Left cardiac atrium (tissue), 4 donors: Measurements from ENCODE around the gene PNKP. TPM values are rescaled to one million over a fixed set of nuclear protein-coding genes. Genes with fewer than 3 reads are reported as not detected.

Experiments
- ATAC-seq, 2 donors: fragments of 200-7000 bp; cut with Tn5 transposase; one replicate each; pipeline ENCODE4 v1.9.1; 2020; ENCODE audit warnings: mild to moderate bottlenecking in 2 of 2, moderate library complexity in 2 of 2
- DNase-seq: peaks from one replicate; pipeline ENCODE4 v3.0.0-alpha.2; 2020
- intact Hi-C, 2 donors: fragments of 100-400 bp; cut with DNase I; formaldehyde crosslinking; loops; one replicate each; pipeline versions ENCODE4 v1.14.1 to v1.15.1; 2022 to 2023
- total RNA-seq, 2 donors: library from RNA; stranded (reverse); fragmentation: NEBNext Ultra II Directional; extraction: Animal tissue kit (Norgen Biotek cat#: 25700); gene quantifications; one replicate each; pipeline ENCODE4 v1.2.1, GENCODE V29; 2021
- donor health status: DM: no; HTN: yes; CAD: no.
- donor health status: DM: no; HTN: yes; CAD: no; lungs with severe emphysema.
- donor health status: DM: yes; HTN: yes; CAD: no.
- donor health status: Dilated cardiomyopathy.

The PNKP gene
- total RNA-seq, 2 donors from 2014 or later = 38.7 to 54.5 TPM

DNA sequence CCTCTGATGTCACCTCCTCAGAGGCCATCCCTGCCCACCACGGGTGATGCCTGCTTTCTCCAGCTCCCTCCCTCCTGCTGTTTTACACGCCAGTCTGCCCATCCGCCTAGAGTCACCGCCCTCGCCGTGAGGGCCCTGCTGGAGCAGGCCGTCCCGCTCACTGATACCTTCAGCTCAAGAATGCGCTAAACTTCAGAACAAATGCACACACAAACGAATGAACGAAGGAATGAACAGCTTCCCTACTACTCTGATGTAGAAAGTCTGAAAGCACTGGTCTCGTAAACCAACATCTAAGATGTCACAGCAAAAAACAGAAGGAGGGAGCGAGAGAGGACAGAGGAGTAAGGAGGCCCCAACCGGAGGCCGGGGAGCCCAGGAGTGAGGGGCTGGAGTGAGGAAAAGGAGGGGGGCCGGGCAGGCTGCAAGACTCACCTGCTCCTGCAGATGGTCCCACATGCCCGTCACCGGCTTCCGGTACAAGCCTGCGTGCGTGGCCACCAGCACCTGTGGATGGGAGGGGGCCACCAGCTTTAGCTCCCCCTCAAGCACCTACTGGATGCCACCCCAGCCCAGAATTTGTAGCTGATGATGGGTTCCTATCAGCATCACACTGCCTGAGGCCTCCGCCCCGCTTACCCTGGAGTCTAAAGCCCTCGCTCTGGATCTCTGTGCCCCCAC is 4.0 kb downstream of the PNKP start:
- DNase-seq (no peak), ATAC-seq (no peak)
- intact Hi-C loops = loop anchor here in 1 of 2 donors (10.0 kb wide), 1 partner anchor 49 kb away; the partner anchor contains the start of genes FUZ and MED25

GRCh38 chr19:49862391-49863253 is 4.8 kb downstream of the PNKP start:
- peak; percentile 33 for DNase-seq
- no peak for ATAC-seq
- intact Hi-C loops = loop anchor here in 1 of 2 donors (10.0 kb wide), 1 partner anchor 48 kb away; the partner anchor contains the start of genes FUZ and MED25

DNA sequence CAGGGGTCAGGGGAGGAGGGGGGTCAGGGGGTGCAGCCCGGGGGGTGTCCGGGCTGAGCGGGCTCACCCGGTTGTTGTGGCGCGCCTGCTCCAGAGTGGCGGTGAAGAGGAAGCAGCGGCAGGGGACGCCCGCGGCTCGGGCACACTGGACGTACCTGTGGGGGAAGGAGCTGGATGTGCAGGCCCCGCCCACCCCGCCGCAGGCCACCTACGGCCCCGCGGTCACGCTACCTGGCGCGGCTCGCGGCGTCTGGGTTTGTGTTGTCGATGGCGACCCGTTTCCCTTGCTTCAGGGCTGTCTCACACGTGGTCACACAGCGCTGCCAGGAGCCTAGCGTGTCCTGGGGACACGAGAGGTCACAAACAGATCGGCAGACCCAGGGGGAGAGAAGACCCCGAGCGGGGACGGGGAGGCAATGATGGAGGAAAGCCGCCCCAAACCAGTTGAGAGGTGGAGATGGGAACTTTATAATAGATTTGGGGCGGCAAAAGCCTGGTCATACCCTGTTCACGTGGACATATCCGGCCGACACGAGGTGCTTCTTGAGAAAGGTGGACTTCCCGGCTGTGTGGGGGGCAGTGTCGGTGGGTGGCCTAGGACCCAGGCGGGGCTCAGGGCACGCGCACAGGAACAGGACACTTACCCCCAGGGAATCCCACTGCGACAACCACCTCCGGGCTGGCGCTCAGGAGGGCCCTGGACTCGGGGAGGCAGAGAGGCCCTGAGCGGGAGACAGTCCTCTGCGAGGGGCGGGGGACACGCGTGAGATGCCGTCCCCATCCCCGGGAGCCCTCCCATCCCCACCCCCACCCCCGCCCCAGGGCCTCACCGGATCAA is 5.6 kb downstream of the PNKP start:
- no peak for ATAC-seq
- intact Hi-C loops = loop anchor here in 1 of 2 donors (10.0 kb wide), 1 partner anchor 47 kb away; the partner anchor contains the start of genes FUZ and MED25
- no peak for DNase-seq

DNA sequence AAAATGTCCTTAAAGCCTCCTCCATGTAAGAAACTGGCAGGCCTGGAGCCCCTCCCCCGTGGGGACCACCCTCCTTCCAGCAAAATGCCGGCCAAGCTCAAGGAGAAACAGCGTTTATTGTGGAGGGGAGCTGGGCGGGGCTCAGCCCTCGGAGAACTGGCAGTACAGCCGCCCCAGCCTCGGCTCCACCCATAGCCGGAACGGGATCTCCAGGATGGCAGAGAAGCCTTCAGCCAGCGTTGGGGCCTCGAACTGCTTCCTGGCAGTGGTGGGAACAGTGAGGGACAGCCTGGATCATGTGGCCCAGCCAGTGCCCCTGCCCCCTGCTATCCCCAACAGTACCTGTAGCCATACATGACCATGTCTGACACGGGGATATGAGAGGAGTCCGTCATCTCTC is 6.3 kb downstream of the PNKP start:
- DNase-seq (peak; percentile 77), ATAC-seq (peak in 1 of 2 donors; percentile 5)

DNA sequence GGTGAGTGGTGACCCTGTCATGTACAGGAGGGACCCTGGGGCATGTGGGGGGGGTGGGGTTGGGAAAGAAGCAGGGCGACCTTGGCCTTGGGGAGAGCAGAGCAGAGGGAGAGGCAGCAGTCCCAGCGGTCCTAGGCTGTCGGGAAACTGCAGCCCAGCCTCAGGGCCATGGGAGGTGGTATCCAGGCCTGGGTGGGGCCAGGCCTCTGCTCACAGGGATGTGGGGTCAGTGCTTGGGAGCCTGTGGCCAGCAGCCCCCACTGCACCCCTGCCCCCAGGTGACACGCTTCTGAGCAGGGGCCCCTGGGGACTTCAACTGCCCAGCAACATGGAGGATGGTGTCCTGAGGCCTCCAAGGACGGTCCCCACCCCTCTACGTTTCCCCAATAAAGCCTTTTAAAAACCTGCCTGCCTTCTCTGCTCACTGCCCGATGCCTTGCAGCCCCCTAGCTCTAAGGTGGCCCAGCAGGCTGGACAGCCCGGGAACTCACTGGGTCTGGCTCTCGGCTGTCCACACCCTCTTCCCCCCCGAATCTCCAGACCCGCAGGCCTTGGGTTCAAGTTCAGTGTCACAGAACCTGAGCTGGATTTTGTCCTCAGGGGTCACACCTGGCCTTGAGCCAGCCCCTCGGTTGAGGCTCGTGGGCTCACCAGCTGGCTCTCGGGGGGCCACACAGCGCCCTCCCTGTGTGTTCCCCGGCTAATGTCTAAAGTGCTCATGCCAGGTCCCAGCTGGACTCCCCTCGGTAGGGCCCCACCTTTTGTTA is 6.9 kb downstream of the PNKP start:
- no peak for ATAC-seq
- intact Hi-C loops = loop anchor here in 1 of 2 donors (10.0 kb wide), 1 partner anchor 46 kb away; the partner anchor contains the start of genes FUZ and MED25

More for the DNA sequence above, 6.3 kb downstream of the PNKP start:
- intact Hi-C loops = loop anchor here in 1 of 2 donors (10.0 kb wide), 1 partner anchor 46 kb away; the partner anchor contains the start of genes FUZ and MED25

DNA sequence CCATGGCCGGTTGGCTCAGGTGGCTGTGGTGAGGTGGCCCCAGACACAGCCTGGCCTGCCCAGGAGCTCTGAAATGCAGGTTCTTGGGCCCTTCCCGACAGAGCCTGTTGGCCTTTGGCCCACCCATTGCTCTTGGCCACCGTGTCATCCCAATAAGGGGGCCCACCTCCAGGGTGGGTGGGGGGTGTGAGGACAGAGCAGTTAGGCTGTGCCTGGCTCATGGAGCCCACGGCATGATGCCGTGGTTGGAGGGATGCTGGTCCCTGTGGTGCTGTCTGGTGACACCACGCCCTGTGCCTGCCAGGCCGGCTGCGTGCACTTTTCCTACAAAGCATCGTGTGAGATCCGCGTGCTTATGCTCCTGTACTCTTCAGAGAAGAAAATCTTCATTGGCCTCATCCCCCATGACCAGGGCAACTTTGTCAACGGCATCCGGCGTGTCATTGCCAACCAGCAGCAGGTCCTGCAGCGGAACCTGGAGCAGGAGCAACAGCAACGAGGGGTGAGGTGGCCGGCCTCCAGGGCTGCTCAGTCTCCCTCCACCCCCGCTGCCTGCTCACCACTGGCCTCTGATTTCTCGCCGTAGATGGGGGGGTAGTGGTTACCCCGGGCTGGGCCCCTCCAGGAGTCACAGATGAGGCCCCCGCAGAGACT is 7.6 kb downstream of the PNKP start:
- ATAC-seq = no peak
- DNase-seq = no peak
- intact Hi-C loops = loop anchor here in 1 of 2 donors (10.0 kb wide), 1 partner anchor 45 kb away; the partner anchor contains the start of genes FUZ and MED25

More for the DNA sequence above, 6.9 kb downstream of the PNKP start:
- DNase-seq = no peak

- ATAC-seq = peak in 1 of 2 donors; percentile 1
- intact Hi-C loops = no loop called here
- peak; percentile 18 for DNase-seq
Observed at GRCh38 chr19:49858088-49858985, 9.0 kb downstream of the PNKP start.

- no peak for DNase-seq
- ATAC-seq = no peak
- intact Hi-C loops = no loop called here
Observed at GRCh38 chr19:49857838-49858087, 9.6 kb downstream of the PNKP start.

GRCh38 chr19:49857061-49857837 is 10.1 kb downstream of the PNKP start:
- ATAC-seq = no peak
- intact Hi-C loops = no loop called here
- DNase-seq = no peak

DNA sequence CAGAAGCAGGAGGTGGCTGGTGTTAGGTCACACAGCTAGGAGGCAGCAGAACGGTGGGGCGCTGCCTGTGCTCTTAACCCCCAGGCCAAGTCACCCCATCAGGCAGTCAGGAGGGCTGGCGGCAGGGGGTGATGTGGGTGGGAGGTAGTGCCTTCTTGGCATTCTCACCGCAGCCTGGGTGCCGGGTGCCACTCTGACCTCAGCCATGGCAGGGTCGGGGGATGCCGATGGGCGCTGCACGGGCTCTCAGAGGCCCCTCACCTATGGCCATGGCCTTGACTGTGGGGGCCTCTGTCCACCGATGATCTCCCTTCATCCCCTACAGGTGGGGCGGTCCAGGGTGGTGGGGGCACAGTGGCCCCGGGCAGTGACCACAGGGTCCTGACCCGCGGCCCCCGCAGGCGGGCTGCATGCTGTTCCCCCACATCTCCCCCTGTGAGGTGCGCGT is 10.8 kb downstream of the PNKP start:
- ATAC-seq (no peak), DNase-seq (no peak)
- intact Hi-C loops = no loop called here

- ATAC-seq = no peak
- DNase-seq = no peak
- intact Hi-C loops = no loop called here
Observed at GRCh38 chr19:49855676-49856573, 11.5 kb downstream of the PNKP start.

- ATAC-seq (no peak), DNase-seq (no peak)
- intact Hi-C loops = no loop called here
Observed at GRCh38 chr19:49855277-49855675, 12.1 kb downstream of the PNKP start.

GRCh38 chr19:49854378-49855263 is 12.8 kb downstream of the PNKP start:
- intact Hi-C loops = loop anchor here in 1 of 2 donors (5.0 kb wide), 1 partner anchor 37 kb away; the partner anchor contains the start of gene MED25
- no peak for ATAC-seq
- no peak for DNase-seq

DNA sequence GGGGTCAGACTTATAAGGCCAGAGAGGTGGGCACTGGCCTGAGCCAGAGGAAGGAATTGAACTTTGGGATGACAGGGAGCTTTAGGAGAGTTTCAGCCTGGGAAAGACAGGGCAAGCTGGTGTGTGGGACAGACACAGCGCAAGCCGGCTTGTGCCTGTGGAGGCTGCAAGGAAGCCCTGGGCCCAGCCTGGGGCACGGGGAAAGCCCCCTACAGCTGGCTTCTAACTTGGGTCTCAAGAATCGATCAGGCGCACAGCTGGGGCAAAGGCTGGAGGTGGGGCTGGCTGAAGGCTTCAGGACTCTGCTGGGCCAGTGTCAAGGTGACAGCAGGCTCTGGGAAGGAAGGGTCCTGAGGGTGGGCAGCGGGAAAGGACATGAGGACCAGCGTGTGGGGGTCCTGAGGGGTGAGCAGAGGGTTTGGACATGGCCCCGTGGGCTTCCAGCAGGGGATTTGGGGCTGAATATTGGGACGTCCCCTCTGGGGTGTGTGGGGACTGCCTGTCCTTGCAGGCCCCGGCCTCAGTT is 13.5 kb downstream of the PNKP start:
- DNase-seq (no peak), ATAC-seq (no peak)
- intact Hi-C loops = loop anchor here in 1 of 2 donors (5.0 kb wide), 1 partner anchor 37 kb away; the partner anchor contains the start of gene MED25
